PC-9 (cell line): ENCODE results near the gene TRAF2.

Experiments
- EZH2 ChIP-seq: fragments of 200-600 bp; sonication (generic); IDR thresholded peaks from 2 replicates; pipeline ENCODE4 v1.8.0; 2017; ENCODE audit warnings: antibody characterized with exemption, low read depth
- TF ChIP-seq, protein P1 (sequence below): fragments of 200-600 bp; sonication (generic); conservative IDR thresholded peaks from 2 replicates; pipeline ENCODE4 v1.6.1; 2017; ENCODE audit warnings: mixed run types, antibody characterized with exemption, mild to moderate bottlenecking, moderate library complexity

DNA sequence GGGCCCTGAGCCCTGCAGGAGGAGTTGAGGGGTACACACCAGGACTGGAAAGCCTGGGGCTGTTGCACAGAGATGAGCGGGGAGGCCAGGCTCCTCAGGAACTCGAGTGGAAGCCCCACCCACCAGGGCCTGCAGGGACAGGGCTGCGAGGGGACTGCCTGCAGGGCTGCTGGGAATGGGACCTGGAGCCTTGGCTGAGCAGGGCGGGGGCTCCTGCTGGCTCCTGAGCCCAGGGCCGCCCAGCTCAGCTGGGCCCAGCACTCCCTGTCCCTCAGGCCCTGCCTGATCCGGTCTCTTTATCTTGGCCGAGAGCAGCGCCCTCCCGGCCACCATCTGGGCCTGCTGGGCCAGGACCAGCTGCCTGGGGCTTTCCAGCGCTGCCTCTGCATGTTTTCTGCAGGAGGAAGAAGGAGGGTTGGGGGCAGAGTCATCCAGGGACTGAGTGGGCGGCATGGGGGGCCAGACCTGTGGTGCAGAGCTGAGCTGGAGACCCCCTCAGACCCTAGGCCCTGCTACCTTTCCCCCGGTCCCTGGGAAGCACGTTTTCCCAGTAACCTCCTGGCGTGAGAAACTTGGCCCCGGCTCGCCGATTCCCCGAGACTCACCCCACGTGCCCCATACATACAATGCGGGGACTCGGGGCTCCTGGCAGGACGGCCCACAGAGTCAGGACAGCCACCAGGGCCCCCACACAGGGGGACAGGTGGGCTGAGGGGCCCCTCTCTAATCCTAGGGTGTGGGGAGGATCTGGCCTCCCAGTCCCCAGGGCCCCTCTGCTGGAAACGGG lies 75.2 kb downstream of the TRAF2 start:
- TF ChIP-seq, protein P1, sequence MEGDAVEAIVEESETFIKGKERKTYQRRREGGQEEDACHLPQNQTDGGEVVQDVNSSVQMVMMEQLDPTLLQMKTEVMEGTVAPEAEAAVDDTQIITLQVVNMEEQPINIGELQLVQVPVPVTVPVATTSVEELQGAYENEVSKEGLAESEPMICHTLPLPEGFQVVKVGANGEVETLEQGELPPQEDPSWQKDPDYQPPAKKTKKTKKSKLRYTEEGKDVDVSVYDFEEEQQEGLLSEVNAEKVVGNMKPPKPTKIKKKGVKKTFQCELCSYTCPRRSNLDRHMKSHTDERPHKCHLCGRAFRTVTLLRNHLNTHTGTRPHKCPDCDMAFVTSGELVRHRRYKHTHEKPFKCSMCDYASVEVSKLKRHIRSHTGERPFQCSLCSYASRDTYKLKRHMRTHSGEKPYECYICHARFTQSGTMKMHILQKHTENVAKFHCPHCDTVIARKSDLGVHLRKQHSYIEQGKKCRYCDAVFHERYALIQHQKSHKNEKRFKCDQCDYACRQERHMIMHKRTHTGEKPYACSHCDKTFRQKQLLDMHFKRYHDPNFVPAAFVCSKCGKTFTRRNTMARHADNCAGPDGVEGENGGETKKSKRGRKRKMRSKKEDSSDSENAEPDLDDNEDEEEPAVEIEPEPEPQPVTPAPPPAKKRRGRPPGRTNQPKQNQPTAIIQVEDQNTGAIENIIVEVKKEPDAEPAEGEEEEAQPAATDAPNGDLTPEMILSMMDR = no peak
- TF ChIP-seq EZH2 = no peak
